BJ (cell line): ENCODE results near the gene DGKZ. TPM values are rescaled to one million over a fixed set of nuclear protein-coding genes. Genes with fewer than 3 reads are reported as not detected.

Source experiments
- CTCF ChIA-PET: fragments of 350-600 bp; formaldehyde crosslinking; extraction: SDS; loops from one replicate; lab custom pipeline; 2021; ENCODE audit warnings: antibody characterized with exemption, inconsistent platforms; lab: Yijun Ruan, JAX
- POLR2A ChIA-PET: fragments of 300-600 bp; sonication (Branson Sonifier 250); formaldehyde crosslinking; extraction: SDS; loops from one replicate; lab custom pipeline; 2021; ENCODE audit warnings: antibody characterized with exemption; lab: Charles Lee
- DNase-seq: peaks from one replicate; pipeline ENCODE4 v3.0.0-alpha.2; 2011; ENCODE audit warnings: low read depth
- H3K27me3 ChIP-seq: 2 replicates; pipeline ENCODE4 v1.6.0; 2011; ENCODE audit warnings: low read length; ENCODE audit not compliant: control insufficient read depth, insufficient read depth
- H3K36me3 ChIP-seq: 2 replicates; pipeline ENCODE4 v1.5.1; 2011; ENCODE audit warnings: low read length; ENCODE audit not compliant: control insufficient read depth, insufficient read depth
- H3K4me3 ChIP-seq: 2 replicates; pipeline ENCODE4 v1.5.1; 2011; ENCODE audit warnings: low read depth, mild to moderate bottlenecking, control low read depth, low read length
- polyA plus RNA-seq: library from polyadenylated mRNA; depleted of rRNA; stranded (reverse); fragments of >200 nt; gene quantifications from 2 replicates; pipeline ENCODE4 v1.2.3, GENCODE V29; 2011
- TF ChIP-seq, protein P1 (sequence below): IDR thresholded peaks from 2 replicates; pipeline ENCODE4 v1.5.1; 2011; ENCODE audit warnings: low read depth, mild to moderate bottlenecking, control low read depth, inconsistent platforms, low read length, moderate library complexity; ENCODE audit not compliant: insufficient read depth

The DGKZ gene
- polyA plus RNA-seq, 1 experiment, result 31.7 TPM

DNA sequence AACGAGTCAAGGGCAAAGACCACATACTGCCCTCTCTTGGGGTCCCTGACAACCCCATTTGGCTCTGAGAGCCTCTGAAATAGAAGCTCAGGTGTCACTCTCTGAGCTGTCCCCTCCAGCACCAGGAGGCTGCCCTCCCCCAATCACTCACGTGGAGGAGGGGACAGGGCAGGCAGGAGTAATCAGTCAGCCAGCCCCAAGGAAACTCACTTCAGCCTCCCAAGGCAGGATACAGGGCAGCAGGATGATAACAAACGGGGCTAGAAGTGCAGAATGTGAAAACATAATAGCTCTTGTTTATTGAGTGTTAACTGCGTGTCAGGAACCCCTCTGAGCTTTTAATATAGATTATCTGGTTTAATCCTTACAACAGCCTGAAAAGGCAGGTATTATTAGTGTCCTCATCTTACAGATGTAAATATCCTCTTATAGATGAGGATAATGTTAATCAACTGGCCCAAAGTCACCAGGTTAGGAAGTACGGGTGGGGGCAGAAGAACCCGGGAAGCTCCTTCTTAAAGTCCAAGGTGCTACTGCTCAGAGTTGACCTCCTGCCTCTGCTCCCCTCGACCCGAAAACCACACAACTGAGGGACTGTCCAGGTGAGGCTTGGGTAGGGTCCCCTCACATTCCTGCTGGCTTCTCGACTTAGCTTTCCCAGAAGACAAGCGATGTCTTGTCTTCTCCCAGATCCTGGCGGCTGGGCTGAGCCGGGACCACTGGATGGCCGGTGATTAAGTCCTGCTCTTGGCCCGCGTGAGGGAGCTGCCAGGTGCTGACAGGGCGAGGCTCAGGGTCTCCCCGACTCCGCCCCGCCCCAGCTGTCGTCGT lies 41.6 kb downstream of the DGKZ start:
- ChIA-PET CTCF (interaction anchor here (0.7 to 7.2 kb wide), 30 partner anchors 9 to 420 kb away, joined by 3 to 81 read pairs (median 4); partner anchors contain the start of gene ATG13), POLR2A (no interaction called here)
- Histone ChIP-seq H3K4me3 (no peak overlapping the region), H3K27me3 (peaks cover 20% of the 10 kb centered on the region), H3K36me3 (no peaks in the 10 kb centered on the region)
- no peak for DNase-seq
- TF ChIP-seq, protein P1, sequence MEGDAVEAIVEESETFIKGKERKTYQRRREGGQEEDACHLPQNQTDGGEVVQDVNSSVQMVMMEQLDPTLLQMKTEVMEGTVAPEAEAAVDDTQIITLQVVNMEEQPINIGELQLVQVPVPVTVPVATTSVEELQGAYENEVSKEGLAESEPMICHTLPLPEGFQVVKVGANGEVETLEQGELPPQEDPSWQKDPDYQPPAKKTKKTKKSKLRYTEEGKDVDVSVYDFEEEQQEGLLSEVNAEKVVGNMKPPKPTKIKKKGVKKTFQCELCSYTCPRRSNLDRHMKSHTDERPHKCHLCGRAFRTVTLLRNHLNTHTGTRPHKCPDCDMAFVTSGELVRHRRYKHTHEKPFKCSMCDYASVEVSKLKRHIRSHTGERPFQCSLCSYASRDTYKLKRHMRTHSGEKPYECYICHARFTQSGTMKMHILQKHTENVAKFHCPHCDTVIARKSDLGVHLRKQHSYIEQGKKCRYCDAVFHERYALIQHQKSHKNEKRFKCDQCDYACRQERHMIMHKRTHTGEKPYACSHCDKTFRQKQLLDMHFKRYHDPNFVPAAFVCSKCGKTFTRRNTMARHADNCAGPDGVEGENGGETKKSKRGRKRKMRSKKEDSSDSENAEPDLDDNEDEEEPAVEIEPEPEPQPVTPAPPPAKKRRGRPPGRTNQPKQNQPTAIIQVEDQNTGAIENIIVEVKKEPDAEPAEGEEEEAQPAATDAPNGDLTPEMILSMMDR, result no peak

DNA sequence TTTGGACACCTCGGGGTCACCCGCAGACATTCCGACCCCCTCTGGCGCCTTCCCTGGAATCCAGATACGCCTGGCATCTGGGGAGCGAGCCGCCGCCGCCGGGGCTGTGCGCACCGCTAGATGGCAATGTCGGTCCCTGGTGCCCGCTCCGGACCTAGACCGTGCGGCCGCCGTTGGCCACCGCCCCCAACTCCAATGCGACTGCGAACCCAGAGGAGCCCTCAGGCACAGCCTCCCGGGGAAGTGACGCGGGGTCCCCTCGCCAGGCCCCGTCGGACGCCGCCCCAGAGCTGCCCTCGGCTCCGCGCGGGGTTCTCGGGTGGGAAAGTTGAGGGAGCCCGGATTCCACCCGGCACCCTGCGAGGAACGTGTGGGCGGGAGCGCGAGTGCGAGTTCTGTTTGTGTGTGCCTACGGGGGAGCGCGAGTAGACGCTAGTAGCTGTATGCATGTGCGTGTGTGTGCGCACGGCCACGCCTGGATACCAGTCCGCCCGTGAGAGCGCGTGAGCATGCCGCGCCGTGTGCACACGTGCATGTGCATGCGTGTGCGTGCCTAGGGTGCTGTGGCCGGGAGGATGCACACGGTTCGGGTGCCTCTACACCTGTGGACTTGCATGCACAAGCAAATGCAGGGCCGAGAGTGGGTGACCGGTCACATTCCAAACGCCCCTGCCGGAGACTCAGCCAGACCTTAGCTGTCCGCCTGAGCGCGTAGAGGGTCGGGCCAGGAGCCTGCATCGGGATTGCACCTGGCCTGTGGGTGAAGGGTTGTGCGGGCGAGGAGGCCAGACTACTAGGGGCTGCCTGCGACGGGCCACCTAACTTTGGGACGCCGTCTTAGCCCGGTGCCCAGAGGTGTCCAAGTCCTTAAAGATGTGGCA lies 42.4 kb downstream of the DGKZ start:
- Histone ChIP-seq H3K4me3 (peak overlapping the region; percentile 51), H3K27me3 (peaks cover 20% of the 10 kb centered on the region), H3K36me3 (no peaks in the 10 kb centered on the region)
- CTCF ChIA-PET, result interaction anchor here (0.6 to 7.2 kb wide), 33 partner anchors 9 to 229 kb away, joined by 3 to 81 read pairs (median 4); partner anchors contain the start of gene ATG13
- POLR2A ChIA-PET, result no interaction called here
- TF ChIP-seq, protein P1, result peak; percentile 93
- no peak for DNase-seq

DNA sequence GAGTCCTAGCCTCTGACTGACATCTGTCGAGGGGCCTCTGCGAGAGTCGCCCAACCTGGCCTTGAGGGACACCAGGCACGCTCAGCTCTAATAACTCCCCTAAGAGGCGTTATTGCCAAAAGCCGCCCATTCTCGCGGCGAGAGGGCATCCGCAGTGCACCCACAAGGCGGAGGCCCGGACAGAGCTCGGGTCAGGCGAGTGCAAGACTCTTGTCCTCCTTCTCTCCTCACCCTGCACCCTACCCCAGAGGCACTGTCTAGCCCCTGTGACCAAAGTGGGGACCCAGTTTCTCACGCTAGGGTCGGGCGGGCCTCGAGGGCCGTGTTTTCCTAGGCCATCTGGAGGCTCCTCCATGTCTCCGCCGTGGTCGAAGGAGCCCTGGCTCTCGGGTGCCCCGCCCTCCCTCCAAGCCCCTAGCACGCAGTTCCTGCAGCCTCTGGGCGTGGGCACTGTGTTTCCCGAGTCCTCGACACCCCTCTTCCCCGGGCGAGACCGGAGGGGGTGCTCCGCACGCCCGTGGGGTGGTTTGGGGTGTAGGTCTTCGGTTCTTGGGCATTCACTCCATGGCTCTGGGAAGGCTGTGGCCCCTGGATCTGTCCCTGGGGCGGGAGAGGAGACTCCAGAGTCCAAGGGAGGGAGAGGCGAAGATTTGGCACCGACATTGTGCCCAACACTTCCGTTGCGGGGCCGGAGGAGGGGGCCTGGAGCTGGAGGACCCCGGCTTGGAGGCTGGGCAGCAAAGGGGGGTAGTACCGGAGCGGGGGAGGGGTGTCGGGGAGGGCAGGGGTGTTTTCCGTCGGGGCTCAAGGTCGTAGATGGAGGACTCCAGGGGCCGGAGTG lies 43.3 kb downstream of the DGKZ start:
- H3K36me3 ChIP-seq, result no peaks in the 10 kb centered on the region
- peaks cover 20% of the 10 kb centered on the region for H3K27me3 ChIP-seq
- TF ChIP-seq, protein P1, result no peak
- ChIA-PET CTCF (interaction anchor here (0.6 to 7.2 kb wide), 18 partner anchors 9 to 228 kb away, joined by 3 to 81 read pairs (median 6); partner anchors contain the start of gene ATG13), POLR2A (no interaction called here)
- no peak for DNase-seq
- no peak overlapping the region for H3K4me3 ChIP-seq

DNA sequence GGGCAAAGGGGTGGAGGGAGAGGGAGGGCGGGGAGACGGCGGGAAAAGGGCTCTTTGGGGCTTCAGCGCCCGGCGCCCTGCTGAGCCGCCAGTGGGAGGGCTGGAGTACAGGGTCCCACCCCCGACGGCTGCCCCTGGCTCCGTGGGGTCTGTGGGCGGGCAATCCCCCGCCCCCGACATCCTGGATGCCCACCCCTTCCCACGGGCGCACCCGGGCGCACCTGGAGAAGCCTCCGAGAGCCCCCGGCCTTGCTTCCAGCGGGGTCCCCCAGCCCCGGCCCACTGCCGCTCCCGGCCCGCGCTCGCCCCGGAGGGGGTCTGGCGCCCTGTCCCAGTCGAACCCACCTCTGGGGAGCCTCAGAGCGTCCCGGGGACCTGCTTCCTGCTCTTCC lies 43.9 kb downstream of the DGKZ start:
- CTCF ChIA-PET, result interaction anchor here (0.9 to 7.2 kb wide), 17 partner anchors 8 to 227 kb away, joined by 3 to 81 read pairs (median 4); partner anchors contain the start of gene ATG13
- DNase-seq, result no peak

More for the DNA sequence above, 43.9 kb downstream of the DGKZ start:
- POLR2A ChIA-PET, result no interaction called here
- peak overlapping the region; percentile 41 for H3K4me3 ChIP-seq
- peaks cover 20% of the 10 kb centered on the region for H3K27me3 ChIP-seq
- peaks cover 1% of the 10 kb centered on the region; the same call in 1 of the 2 replicates for H3K36me3 ChIP-seq
- TF ChIP-seq, protein P1, result no peak
